GM10847 (cell line): ENCODE results near the gene OSBPL8.

Experiments used
- POLR2A ChIP-seq: IDR thresholded peaks from 2 replicates; pipeline ENCODE4 v1.6.1; 2011; ENCODE audit not compliant: insufficient read length; ENCODE audit errors: extremely low read depth

OSBPL8 gene

GRCh38 chr12:76559400-76560085, at the start of gene OSBPL8:
TSS of gene OSBPL8 (minus strand) at chr12:76559771. CDS start at chr12:76487551, 72,220 bp downstream.
- TF ChIP-seq POLR2A: peak; percentile 91

GRCh38 chr12:76608070-76608469, 48.5 kb upstream of the OSBPL8 start:
- TF ChIP-seq POLR2A: no peak

- TF ChIP-seq POLR2A: no peak
Measured at GRCh38 chr12:76595056-76595455, 35.5 kb upstream of the OSBPL8 start.

- TF ChIP-seq POLR2A: no peak
Measured at GRCh38 chr12:76591476-76591875, 31.9 kb upstream of the OSBPL8 start.

GRCh38 chr12:76590131-76590530, 30.6 kb upstream of the OSBPL8 start:
- no peak for TF ChIP-seq POLR2A

- TF ChIP-seq POLR2A: no peak
Measured at GRCh38 chr12:76588881-76589565, 29.5 kb upstream of the OSBPL8 start.

GRCh38 chr12:76587428-76588178, 28.0 kb upstream of the OSBPL8 start:
- TF ChIP-seq POLR2A: no peak

- TF ChIP-seq POLR2A: no peak
Measured at GRCh38 chr12:76586764-76587395, 27.3 kb upstream of the OSBPL8 start.

GRCh38 chr12:76583301-76583700, 23.7 kb upstream of the OSBPL8 start:
- no peak for TF ChIP-seq POLR2A

- TF ChIP-seq POLR2A: no peak
Measured at GRCh38 chr12:76573840-76574373, 14.3 kb upstream of the OSBPL8 start.

- TF ChIP-seq POLR2A: no peak
Measured at GRCh38 chr12:76571256-76571655, 11.7 kb upstream of the OSBPL8 start.

- no peak for TF ChIP-seq POLR2A
Measured at GRCh38 chr12:76569685-76570604, 10.4 kb upstream of the OSBPL8 start.

- TF ChIP-seq POLR2A: no peak
Measured at GRCh38 chr12:76568888-76569551, 9.4 kb upstream of the OSBPL8 start.

- no peak for TF ChIP-seq POLR2A
Measured at GRCh38 chr12:76568130-76568529, 8.6 kb upstream of the OSBPL8 start.
